H1 (cell line): ENCODE data around the gene SCPEP1. TPM values are rescaled to one million over a fixed set of nuclear protein-coding genes. Genes with fewer than 3 reads are reported as not detected.

Experiments
- ASH2L ChIP-seq: fragments of 200-600, 300-600 bp; sonication (generic); IDR thresholded peaks from one replicate; pipeline ENCODE4 v1.7.1; 2017; ENCODE audit warnings: low read length
- ATF2 ChIP-seq: IDR thresholded peaks from 2 replicates; pipeline ENCODE4 v1.6.1; 2012; ENCODE audit warnings: low read length, inconsistent platforms
- BCL11A ChIP-seq, 2 experiments: IDR thresholded peaks; one replicate each; pipeline ENCODE4 v1.6.1; 2011; ENCODE audit warnings: low read depth in 2 of 2, low read length in 2 of 2, mild to moderate bottlenecking in 2 of 2
- CBX8 ChIP-seq: fragments of 300-800, 300-1000 bp; sonication (generic); IDR thresholded peaks from 2 replicates; pipeline ENCODE4 v1.7.1; 2016; ENCODE audit warnings: low read depth, low read length, borderline replicate concordance
- CTBP2 ChIP-seq: IDR thresholded peaks from 2 replicates; pipeline ENCODE4 v1.7.0; 2011; ENCODE audit warnings: borderline replicate concordance, mild to moderate bottlenecking, moderate library complexity, mixed read lengths, low read length; ENCODE audit not compliant: insufficient read depth, insufficient read length
- E2F6 ChIP-seq: IDR thresholded peaks from 2 replicates; pipeline ENCODE4 v1.6.1; 2012; ENCODE audit warnings: inconsistent platforms
- JUN ChIP-seq: IDR thresholded peaks from 2 replicates; pipeline ENCODE4 v1.6.1; 2011; ENCODE audit warnings: low read depth, mild to moderate bottlenecking, improper control_type of control experiment, low read length
- MAFK ChIP-seq: IDR thresholded peaks from 2 replicates; pipeline ENCODE4 v1.6.1; 2012; ENCODE audit warnings: low read depth, mild to moderate bottlenecking, improper control_type of control experiment, low read length
- NRF1 ChIP-seq: IDR thresholded peaks from 2 replicates; pipeline ENCODE4 v1.6.1; 2011; ENCODE audit warnings: mild to moderate bottlenecking, low read depth, low read length, improper control_type of control experiment
- POLR2A ChIP-seq, 2 experiments: IDR thresholded peaks; 1 replicate in 1 of 2; 2 replicates in 1 of 2; pipeline ENCODE4 v1.6.1; 2011; ENCODE audit warnings: low read depth in 2 of 2, low read length in 2 of 2, mild to moderate bottlenecking in 2 of 2; ENCODE audit errors: control extremely low read depth in 1 of 2
- RFX5 ChIP-seq: IDR thresholded peaks from 2 replicates; pipeline ENCODE4 v1.6.1; 2011; ENCODE audit warnings: low read depth, low read length, improper control_type of control experiment, borderline replicate concordance
- SP1 ChIP-seq: IDR thresholded peaks from 2 replicates; pipeline ENCODE4 v1.6.1; 2011; ENCODE audit warnings: low read depth, low read length
- SRF ChIP-seq: IDR thresholded peaks from 2 replicates; pipeline ENCODE4 v1.6.1; 2011; ENCODE audit warnings: mild to moderate bottlenecking, low read depth, low read length, moderate library complexity
- ZNF274 ChIP-seq: IDR thresholded peaks from 2 replicates; pipeline ENCODE4 v1.7.0; 2012; ENCODE audit warnings: low read length, borderline replicate concordance; ENCODE audit errors: extremely low read depth
- polyA plus RNA-seq, 7 experiments: library from polyadenylated mRNA; depleted of rRNA in 3 of 7; stranded (reverse) in 5 of 7; unstranded in 2 of 7; fragments of >200 nt in 5 of 7; fragments of 200-250 nt in 2 of 7; gene quantifications; 1 replicate in 5 of 7; 2 replicates in 1 of 7; 4 replicates in 1 of 7; pipeline versions ENCODE4 v1.2.1 to v1.2.3, GENCODE V29; 2011 to 2013; ENCODE audit warnings: missing spikeins in 2 of 7, mixed read lengths in 2 of 7
- total RNA-seq: library from RNA; stranded (reverse); fragmentation: NEBNext Ultra II Directional; extraction: Animal tissue kit (Norgen Biotek cat#: 25700); gene quantifications from 2 replicates; pipeline ENCODE4 v1.2.1, GENCODE V29; 2021

Gene SCPEP1
- total and polyA plus RNA-seq, 2 of the 8 experiments (the other 6 are each of a cell fraction or from before 2014, with no cell fraction given): 30.7 to 52.6 TPM

GRCh38 chr17:56977673-56978395, at the start of gene SCPEP1 (continued):
- TF ChIP-seq E2F6 (no peak), JUN (no peak), MAFK (no peak), CBX8 (no peak), RFX5 (no peak), SRF (no peak), CTBP2 (no peak), SP1 (no peak; the same call in 1 of the 2 replicates), ASH2L (no peak), ZNF274 (no peak), POLR2A (IDR thresholded peaks at IDR 0.05; ENCODE audit: control extremely low read depth in 1 of 2, low read depth in 2 of 2, low read length in 2 of 2) (peak; percentile 59 to 74; a peak in 2 of 3 replicates), BCL11A (IDR thresholded peaks at IDR 0.05; ENCODE audit: low read depth in 2 of 2, low read length in 2 of 2) (no peak), NRF1 (no peak), ATF2 (no peak)
